GM12873 (cell line): ENCODE results near the gene RAB9A.

Source experiments
- TF ChIP-seq, protein P1 (sequence below): IDR thresholded peaks from 2 replicates; pipeline ENCODE4 v1.5.1; 2012; ENCODE audit warnings: low read depth, mild to moderate bottlenecking, moderate library complexity, low read length, control low read depth; ENCODE audit not compliant: insufficient read depth; ENCODE audit errors: missing control alignments

Gene RAB9A

DNA sequence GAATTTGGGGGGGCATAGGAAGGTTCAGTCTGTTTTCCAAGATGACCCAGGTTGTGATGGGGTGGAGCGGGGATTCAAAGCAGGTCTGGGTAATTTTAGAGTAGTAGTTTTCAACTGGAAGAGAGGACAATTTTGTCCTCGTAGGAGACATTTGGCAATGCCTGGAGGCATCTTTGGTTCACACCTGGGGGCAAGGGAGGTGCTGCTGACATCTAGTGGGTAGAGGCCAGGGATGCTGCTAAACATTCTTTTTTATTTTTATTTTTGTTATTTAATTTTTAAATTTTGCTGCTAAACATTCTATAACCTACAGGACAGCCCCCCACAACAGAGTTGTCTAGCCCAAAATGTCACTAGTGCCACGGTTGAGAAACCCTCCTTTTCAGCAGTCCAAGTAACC is 1.9 kb downstream of the RAB9A start:
- TF ChIP-seq, protein P1, sequence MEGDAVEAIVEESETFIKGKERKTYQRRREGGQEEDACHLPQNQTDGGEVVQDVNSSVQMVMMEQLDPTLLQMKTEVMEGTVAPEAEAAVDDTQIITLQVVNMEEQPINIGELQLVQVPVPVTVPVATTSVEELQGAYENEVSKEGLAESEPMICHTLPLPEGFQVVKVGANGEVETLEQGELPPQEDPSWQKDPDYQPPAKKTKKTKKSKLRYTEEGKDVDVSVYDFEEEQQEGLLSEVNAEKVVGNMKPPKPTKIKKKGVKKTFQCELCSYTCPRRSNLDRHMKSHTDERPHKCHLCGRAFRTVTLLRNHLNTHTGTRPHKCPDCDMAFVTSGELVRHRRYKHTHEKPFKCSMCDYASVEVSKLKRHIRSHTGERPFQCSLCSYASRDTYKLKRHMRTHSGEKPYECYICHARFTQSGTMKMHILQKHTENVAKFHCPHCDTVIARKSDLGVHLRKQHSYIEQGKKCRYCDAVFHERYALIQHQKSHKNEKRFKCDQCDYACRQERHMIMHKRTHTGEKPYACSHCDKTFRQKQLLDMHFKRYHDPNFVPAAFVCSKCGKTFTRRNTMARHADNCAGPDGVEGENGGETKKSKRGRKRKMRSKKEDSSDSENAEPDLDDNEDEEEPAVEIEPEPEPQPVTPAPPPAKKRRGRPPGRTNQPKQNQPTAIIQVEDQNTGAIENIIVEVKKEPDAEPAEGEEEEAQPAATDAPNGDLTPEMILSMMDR, result peak; percentile 46

DNA sequence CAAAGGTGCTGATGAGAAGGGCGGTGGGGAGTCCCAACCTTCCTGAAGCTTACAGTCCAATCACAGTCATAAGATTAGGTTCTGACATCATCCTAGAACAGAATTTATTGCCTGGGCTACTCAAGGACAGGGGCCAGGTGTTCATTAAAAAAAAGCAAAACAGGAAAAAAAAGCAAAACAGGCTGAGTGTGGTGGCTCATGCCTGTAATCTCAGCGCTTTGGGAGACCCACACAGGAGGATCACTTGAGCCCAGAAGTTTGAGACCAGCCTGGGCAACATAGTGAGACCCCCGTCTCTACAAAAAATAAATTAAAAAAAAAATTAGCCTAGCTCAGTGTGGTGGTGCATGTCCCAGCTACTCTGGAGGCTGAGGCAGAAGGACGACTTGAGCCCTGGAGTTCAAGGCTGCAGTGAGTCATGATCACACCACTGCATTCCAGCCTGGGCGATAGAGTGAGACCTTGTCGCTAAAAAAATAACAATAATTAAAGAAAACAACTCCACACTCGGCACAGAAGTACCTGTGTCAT is 3.0 kb downstream of the RAB9A start:
- TF ChIP-seq, protein P1, result no peak

DNA sequence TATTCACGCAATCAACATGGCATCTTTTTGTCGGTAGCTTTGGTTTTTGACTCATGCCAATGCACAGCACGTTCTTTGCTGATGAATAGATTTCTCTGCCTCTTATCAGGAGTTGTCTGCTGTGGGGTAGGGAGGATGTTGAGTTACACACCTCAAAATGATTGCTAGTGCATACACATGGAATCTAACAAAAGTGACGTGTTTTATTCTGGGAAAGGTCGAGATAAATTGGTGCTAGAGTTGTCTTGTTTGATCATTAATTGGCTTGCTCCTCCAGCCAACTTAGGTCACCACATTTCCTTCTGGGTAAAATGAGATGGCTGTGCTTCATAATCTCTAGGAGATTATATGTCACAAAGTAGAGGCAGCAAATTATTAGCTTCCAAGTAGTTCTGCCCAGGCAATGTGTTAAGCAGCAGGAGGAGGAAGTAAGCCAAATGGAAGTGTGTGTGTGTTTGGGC is 3.9 kb downstream of the RAB9A start:
- TF ChIP-seq, protein P1, result no peak

DNA sequence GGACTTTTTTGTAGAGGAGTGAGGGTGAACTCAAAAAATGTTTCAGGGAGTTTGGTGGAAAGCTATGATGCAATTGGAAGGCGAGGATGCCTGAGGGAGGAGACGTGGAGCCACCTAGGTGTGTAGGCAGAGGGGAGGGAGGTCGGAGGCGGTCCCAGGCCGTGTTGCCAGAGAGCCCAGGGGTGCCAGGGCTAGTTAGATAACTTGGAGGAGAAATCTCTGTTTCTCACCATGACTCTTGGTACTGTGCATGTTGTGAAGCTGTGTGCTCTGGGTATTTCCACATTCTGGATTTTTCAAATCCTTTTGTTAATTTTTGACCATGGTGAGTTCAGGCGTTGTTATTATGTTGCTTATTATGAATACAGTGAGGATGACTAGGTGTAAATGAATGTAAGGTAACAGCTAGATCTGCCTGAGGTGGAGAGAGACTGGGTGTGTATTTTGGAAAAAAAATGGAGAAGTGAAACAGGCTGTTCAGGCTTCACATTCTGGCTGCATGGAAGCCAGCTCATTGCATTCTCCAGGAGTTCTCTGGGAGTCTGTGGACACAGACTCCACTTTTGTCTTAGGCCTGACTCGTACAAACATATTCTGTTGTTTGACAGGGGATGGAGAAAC is 4.5 kb downstream of the RAB9A start:
- TF ChIP-seq, protein P1, result no peak

DNA sequence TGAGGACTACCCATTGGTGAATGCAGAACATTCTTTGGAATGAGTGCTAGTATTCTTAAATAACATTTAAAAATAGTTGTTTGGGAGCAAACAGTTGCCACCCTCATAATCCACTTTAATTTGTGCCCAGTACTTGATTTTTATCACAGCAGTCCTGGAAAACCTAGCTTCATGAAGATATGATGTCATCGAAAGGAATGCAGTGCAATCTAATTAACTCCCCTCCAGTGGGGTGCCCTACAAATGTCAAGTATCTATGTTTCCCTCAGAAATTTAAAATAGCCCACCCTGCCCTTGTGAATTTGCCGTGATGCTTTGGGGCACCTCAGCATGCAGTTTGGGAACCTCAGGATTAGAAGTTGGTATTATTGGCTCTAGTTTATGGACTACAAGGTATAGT is 5.4 kb downstream of the RAB9A start:
- TF ChIP-seq, protein P1, result no peak

DNA sequence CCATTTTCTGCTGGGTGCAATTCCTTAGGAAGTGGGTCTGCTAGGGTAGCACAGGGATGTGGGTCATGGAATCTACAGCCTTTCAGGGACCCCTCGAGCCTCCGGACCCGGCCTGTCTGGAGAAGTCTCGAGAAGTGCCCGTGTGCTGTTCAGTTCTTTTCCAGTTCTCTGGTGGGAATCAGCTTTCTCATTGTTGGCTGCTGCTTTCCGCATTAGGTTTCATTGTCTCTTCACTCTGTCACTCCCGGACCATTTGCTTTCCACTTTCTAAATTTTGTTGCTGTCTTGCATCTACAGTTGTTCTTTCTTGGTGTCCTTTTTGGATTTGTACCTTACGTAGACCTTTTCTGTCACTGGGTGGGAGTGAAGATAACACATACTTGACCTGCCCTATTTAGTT is 6.1 kb downstream of the RAB9A start:
- TF ChIP-seq, protein P1, result no peak

DNA sequence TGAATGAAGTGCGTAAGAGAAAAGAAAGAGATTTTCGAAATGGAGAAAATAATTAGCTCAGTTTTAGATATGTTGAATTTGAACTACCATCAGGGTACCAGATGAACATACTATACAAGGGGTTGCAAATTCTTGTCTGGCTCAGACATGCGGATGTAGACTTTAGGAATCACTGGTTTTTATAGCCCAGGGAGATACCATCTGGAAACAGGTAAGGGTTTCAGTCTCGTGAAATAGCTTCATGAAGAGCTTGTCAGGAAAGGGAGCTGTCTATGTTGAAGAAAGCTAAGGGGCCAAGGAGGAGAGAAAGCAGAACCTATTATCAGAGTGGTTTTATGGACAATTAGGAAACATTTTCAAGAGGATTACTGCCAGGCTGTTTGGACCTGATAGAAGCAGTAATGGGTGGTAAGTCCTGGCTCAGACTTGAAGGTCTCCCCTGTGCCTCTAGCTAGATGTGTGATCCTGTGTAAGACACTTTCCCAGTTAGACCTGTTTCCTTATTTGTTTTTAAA is 6.7 kb downstream of the RAB9A start:
- TF ChIP-seq, protein P1, result no peak
